ENCODE data around the gene SYNJ2. TPM values are rescaled to one million over a fixed set of nuclear protein-coding genes. Genes with fewer than 3 reads are reported as not detected.
A peak's percentile ranks its signal among the peaks of the same experiment; 100 is the strongest.

Gene SYNJ2
- total RNA-seq, 3 donors from 2014 or later, result 22.9 to 27.8 (median 24.2) TPM

DNA sequence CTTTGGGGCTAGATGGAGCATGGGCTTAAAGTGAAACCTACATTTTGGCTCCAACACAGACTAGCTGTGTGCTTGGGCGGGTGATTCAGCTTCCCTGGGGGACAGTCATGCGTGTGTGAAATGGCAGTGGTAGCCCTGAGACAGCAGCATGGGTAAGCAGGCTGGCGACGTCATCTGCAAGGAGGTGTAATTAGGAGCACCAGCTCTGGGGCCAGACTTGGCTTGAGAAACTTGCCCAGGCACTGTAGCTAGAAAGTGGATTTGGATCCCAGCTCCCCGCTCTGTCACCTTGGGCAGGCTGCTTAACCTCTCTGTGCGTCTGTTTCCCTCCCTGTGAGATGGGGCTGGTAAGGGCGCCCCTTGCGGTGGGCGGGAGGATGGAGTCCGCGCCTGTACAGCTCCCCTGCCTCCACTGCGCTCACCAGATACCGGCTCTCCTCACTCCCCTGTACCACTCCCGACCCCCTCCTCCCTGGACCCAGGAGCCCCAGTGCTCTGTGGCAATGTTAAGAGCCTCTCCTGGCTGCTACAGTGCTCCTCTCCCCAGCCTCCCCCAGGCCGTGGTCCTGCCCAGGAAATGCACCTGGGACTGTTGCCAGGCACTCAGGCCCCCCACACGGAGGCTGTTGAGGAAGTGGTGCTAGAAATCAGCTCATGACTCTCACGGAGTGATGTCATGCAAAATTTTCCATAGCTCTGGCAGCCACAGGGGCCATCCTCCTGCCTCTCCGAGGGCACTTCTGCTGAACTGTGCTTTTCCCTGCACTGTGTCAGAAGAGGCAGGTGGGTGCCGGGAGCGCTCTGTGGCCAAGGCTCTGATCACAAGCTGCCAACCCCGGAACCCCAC is 44.6 kb downstream of the SYNJ2 start:
- H3K27me3 Mint-ChIP-seq (ENCODE audit: low read depth), result no peaks in the 10 kb centered on the region
- peak; percentile 87 to 90 for ATAC-seq
- peaks cover 40% of the 10 kb centered on the region for H3K4me1 Mint-ChIP-seq (ENCODE audit: low read depth)
- peak; percentile 77 for DNase-seq
- H3K4me3 Mint-ChIP-seq, result peak overlapping the region; percentile 83
- no peaks in the 10 kb centered on the region for H3K9me3 Mint-ChIP-seq
- peaks cover 8% of the 10 kb centered on the region for H3K36me3 Mint-ChIP-seq (ENCODE audit: insufficient read depth)

DNA sequence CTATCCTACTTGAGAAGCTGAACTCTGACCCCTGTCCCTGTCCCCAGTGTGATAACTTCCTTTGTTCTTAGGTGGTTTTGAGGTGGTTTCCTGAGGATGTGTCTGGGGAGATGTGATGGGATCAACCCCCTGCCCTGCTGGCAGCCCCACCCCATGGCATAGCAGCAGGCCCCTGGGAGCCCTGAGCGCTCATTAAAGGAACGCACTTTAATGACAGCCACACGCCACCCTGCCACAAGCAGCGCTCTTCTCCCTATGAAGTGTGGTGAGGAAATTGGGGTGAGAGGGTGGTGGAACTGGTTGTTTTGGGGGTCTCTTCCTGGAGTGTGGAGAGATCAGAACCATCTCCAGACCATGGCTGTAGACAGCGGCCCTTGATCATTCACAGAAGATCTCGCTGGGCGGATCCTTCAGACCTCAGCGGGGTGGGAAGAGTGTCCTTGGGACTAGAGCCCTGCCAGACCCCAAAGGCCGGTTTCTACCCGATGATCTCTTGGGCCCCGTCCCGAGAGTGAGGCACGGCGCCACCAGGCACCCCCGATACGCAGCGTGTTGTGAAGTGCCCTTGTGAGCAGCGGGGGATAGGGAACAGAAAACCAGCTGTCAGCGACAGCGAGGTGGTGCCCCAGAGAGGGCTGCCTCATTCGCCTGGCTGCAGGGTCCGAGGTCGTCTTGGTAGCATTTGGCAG is 45.4 kb downstream of the SYNJ2 start:
- ATAC-seq (peak in 1 of 2 donors; percentile 27), DNase-seq (no peak)
- H3K4me1 Mint-ChIP-seq (ENCODE audit: low read depth), result peaks cover 48% of the 10 kb centered on the region
- H3K36me3 Mint-ChIP-seq (ENCODE audit: insufficient read depth), result peaks cover 10% of the 10 kb centered on the region
- H3K9me3 Mint-ChIP-seq, result no peaks in the 10 kb centered on the region
- H3K27me3 Mint-ChIP-seq (ENCODE audit: low read depth), result no peaks in the 10 kb centered on the region
- peak overlapping the region; percentile 83 for H3K4me3 Mint-ChIP-seq

DNA sequence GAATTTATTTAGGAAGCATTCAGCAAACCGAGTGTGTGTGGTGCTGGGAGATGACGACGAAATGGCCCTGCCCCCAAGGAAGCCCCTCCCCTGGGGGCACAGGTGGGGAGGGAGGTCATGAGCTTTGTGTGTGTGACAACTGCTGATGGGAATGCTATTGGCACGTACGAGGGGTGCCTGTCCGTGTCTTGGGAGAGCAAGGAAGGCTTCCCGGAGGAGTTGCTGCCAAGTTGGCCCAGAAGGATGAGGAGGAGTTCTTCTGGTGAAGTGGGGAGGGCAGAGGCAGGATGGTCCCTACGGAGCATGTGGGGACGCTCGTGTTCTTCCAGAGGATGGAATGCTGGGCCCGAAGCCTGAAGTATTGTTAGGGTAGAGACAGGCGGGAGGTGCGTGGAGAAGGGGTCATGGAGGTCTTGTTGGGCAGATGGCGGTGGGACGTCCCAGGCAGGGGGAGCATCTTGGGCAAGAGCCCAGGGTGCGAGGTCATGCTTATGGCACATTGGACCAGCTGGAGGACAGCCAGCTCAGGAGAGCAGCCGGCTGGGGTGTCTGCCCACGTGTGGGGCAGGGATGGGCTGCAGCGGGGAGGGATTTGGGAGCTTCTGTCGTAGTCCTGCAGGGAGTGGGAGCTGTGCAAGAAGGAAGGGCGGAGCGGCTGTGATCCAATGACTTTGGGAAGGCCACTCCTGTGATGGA is 46.1 kb downstream of the SYNJ2 start:
- DNase-seq, result no peak
- H3K4me3 Mint-ChIP-seq, result peak overlapping the region; percentile 20
- peaks cover 10% of the 10 kb centered on the region for H3K36me3 Mint-ChIP-seq (ENCODE audit: insufficient read depth)
- peaks cover 48% of the 10 kb centered on the region for H3K4me1 Mint-ChIP-seq (ENCODE audit: low read depth)
- H3K9me3 Mint-ChIP-seq, result no peaks in the 10 kb centered on the region
- no peaks in the 10 kb centered on the region for H3K27me3 Mint-ChIP-seq (ENCODE audit: low read depth)
- ATAC-seq, result no peak

DNA sequence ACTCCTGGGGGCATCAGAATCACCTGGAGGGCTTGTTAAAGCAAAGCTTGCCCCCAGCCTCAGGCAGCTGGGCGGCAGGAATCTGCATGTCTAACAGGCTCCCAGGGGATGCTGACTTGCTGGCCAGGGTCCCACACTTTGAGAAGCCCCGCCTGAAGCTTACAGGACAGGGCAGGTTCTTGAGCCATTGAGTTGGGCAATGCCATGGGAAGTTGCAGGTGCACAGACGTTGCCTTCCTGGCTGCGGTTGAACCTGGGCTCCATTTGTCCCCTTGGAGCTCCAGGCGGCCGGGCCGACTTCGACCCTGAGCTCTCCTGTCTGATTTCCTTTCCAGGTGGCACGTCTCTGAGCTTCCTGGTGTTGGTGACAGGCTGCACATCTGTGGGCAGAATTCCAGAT is 46.8 kb downstream of the SYNJ2 start:
- Mint-ChIP-seq H3K4me3 (no peak overlapping the region), H3K4me1 (ENCODE audit: low read depth) (peaks cover 48% of the 10 kb centered on the region), H3K9me3 (no peaks in the 10 kb centered on the region), H3K27me3 (ENCODE audit: low read depth) (no peaks in the 10 kb centered on the region), H3K36me3 (ENCODE audit: insufficient read depth) (peaks cover 10% of the 10 kb centered on the region)
- no peak for ATAC-seq
- no peak for DNase-seq

DNA sequence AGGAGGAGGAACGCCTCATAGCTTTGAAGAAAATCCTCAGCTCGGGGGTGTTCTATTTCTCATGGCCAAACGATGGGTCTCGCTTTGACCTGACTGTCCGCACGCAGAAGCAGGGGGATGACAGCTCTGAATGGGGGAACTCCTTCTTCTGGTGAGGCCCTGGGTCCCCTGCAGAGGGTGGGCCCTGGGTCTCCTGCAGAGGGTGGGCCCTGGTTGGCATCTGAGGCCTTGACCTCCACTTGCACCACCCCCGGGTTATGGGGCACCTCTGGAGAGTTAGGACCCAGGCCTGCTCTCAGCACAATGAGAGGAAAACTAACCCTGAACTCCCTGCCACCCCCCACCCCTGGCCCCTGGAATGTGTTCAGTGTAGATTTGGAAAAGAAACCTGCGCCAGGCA is 47.2 kb downstream of the SYNJ2 start:
- Mint-ChIP-seq H3K9me3 (no peaks in the 10 kb centered on the region), H3K27me3 (ENCODE audit: low read depth) (no peaks in the 10 kb centered on the region), H3K4me3 (no peak overlapping the region), H3K36me3 (ENCODE audit: insufficient read depth) (peaks cover 10% of the 10 kb centered on the region), H3K4me1 (ENCODE audit: low read depth) (peaks cover 48% of the 10 kb centered on the region)
- ATAC-seq (no peak), DNase-seq (no peak)

DNA sequence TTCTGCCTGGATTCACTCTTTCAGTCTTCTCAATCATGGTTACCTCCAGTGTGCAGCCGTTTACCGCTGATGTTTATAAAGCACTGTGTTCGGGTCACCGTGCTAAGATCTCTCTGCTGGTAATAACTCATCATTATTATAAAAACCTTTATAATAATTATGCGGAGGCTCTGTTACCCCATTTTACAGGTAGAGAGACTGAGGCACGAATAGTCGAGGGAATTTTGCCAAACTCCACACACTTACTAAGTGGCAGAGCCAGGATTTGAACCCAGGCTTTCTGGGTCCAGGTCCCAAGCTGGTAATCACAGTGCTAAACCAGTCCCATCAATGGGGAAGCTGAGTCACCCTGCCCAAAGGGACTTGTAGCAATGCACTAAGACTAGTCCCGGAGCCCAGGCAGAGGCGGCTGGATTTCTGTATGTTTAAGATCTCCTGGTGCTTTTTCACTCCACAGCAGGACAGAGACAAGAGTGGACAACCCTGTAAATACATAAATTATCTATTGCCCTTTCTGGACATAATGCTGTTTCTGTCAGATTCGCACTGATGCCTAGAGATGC is 48.1 kb downstream of the SYNJ2 start:
- Mint-ChIP-seq H3K27me3 (ENCODE audit: low read depth) (no peaks in the 10 kb centered on the region), H3K9me3 (no peaks in the 10 kb centered on the region), H3K4me3 (no peak overlapping the region), H3K4me1 (ENCODE audit: low read depth) (peaks cover 46% of the 10 kb centered on the region), H3K36me3 (ENCODE audit: insufficient read depth) (peaks cover 18% of the 10 kb centered on the region)
- DNase-seq (no peak), ATAC-seq (no peak)

GRCh38 chr6:158030380-158031300 is 49.0 kb downstream of the SYNJ2 start:
- H3K36me3 Mint-ChIP-seq (ENCODE audit: insufficient read depth), result peaks cover 21% of the 10 kb centered on the region
- H3K27me3 Mint-ChIP-seq (ENCODE audit: low read depth), result no peaks in the 10 kb centered on the region
- ATAC-seq, result no peak
- no peak for DNase-seq
- H3K9me3 Mint-ChIP-seq, result no peaks in the 10 kb centered on the region
- peaks cover 42% of the 10 kb centered on the region for H3K4me1 Mint-ChIP-seq (ENCODE audit: low read depth)
- H3K4me3 Mint-ChIP-seq, result no peak overlapping the region

GRCh38 chr6:158031381-158032353 is 50.0 kb downstream of the SYNJ2 start:
- Mint-ChIP-seq H3K9me3 (peaks cover 6% of the 10 kb centered on the region), H3K27me3 (ENCODE audit: low read depth) (no peaks in the 10 kb centered on the region), H3K36me3 (ENCODE audit: insufficient read depth) (peaks cover 29% of the 10 kb centered on the region), H3K4me3 (no peak overlapping the region), H3K4me1 (ENCODE audit: low read depth) (peaks cover 34% of the 10 kb centered on the region)
- ATAC-seq, result peak; percentile 32 to 44
- peak; percentile 23 for DNase-seq

DNA sequence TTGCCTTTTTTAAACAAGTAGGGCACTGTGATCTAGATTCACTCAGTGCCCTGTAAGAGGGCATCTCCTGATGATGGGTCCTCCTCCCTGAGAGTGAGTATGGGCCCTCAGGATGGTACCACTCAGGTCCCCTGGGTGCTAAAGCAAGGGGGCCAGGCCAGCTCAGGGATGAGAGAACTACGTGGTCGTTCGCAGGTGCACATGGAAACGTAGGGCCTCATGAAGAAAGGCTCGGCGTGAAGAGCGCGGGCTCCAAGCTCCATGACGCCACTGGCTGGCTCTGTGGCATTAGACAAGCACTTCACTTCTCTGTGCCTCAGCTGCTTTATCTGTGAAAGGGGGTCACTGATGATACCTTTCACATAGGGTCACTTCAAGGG is 50.7 kb downstream of the SYNJ2 start:
- no peak overlapping the region for H3K4me3 Mint-ChIP-seq
- peaks cover 29% of the 10 kb centered on the region for H3K36me3 Mint-ChIP-seq (ENCODE audit: insufficient read depth)
- ATAC-seq, result no peak

GRCh38 chr6:158033077-158033750 is 51.6 kb downstream of the SYNJ2 start:
- Mint-ChIP-seq H3K9me3 (peaks cover 6% of the 10 kb centered on the region), H3K27me3 (ENCODE audit: low read depth) (no peaks in the 10 kb centered on the region), H3K4me3 (no peak overlapping the region), H3K4me1 (ENCODE audit: low read depth) (peaks cover 19% of the 10 kb centered on the region), H3K36me3 (ENCODE audit: insufficient read depth) (peaks cover 29% of the 10 kb centered on the region)
- no peak for ATAC-seq
- no peak for DNase-seq

More for the DNA sequence above, 50.7 kb downstream of the SYNJ2 start:
- H3K9me3 Mint-ChIP-seq, result peaks cover 6% of the 10 kb centered on the region
- peaks cover 27% of the 10 kb centered on the region for H3K4me1 Mint-ChIP-seq (ENCODE audit: low read depth)
- DNase-seq, result no peak
- no peaks in the 10 kb centered on the region for H3K27me3 Mint-ChIP-seq (ENCODE audit: low read depth)

GRCh38 chr6:158033751-158034702 is 52.4 kb downstream of the SYNJ2 start:
- Mint-ChIP-seq H3K36me3 (ENCODE audit: insufficient read depth) (peaks cover 30% of the 10 kb centered on the region), H3K4me1 (ENCODE audit: low read depth) (peaks cover 21% of the 10 kb centered on the region), H3K9me3 (peaks cover 6% of the 10 kb centered on the region), H3K4me3 (no peak overlapping the region), H3K27me3 (ENCODE audit: low read depth) (no peaks in the 10 kb centered on the region)
- ATAC-seq (no peak), DNase-seq (no peak)

Data from activated T-cell treated with anti-CD3 and anti-CD28 coated beads, Interleukin-2, amount 50 U/mL, for 4 hours (primary cell).